Muscle of back (tissue), 11 donors: ENCODE measurements around the gene PCDH9. TPM values are rescaled to one million over a fixed set of nuclear protein-coding genes. Genes with fewer than 3 reads are reported as not detected.
A peak's percentile ranks its signal among the peaks of the same experiment; 100 is the strongest.

Experiments
- DNase-seq, 3 donors: peaks; one replicate each; pipeline versions ENCODE4 v3.0.0 to v3.0.0-alpha.2; 2013
- polyA plus RNA-seq, 10 donors: library from polyadenylated mRNA; unstranded; fragments of 120-200 nt; gene quantifications; one replicate each; pipeline ENCODE4 v1.2.1, GENCODE V29; 2013; ENCODE audit not compliant: insufficient read length in 10 of 10

Gene PCDH9
- polyA plus RNA-seq, 10 donors, result 2.1 to 5.4 (median 3.2) TPM

GRCh38 chr13:66492479-66492878 is 737.7 kb downstream of the PCDH9 start:
- no peak for DNase-seq

GRCh38 chr13:66491251-66491650 is 738.9 kb downstream of the PCDH9 start:
- DNase-seq, result no peak

GRCh38 chr13:66489586-66489985 is 740.5 kb downstream of the PCDH9 start:
- DNase-seq, result no peak

GRCh38 chr13:66489172-66489571 is 741.0 kb downstream of the PCDH9 start:
- DNase-seq, result no peak

GRCh38 chr13:66483712-66484111 is 746.4 kb downstream of the PCDH9 start:
- DNase-seq, result no peak

DNA sequence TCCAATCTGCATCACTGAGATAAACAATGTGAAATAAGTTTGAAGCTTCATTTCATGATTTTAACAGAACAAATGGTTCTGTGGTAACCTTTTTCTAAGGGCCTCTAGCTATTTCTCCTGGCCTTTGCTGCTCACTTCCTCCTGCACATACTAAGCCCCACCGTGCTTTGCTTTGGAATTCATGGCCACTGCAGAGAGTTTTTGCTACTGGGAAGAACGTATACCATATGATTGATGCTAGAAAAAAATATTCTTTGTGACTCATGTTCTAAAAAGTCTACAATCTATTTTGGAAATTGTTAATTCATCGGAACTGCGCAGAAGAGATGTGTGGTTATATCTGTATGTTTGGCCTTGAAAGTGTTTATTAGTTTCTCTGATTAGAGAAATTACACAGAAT is 747.3 kb downstream of the PCDH9 start:
- DNase-seq, result no peak

DNA sequence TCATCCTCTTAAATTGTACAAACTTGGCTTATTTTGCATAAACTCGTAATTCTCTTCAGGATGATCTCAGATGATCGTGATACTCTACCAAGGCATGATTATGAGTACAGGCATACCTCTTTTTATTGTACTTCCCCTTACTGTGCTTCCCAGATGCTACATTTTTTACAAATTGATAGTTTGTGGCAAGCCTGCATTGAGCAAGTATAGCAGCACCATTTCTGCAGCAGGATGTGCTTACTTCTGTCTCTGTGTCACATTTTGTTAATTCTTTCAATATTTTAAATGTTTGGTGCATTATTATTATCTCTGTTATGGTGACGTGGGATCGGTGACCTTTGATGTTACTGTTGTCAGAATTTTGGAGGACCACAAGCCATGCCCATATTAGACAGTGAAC is 752.3 kb downstream of the PCDH9 start:
- no peak for DNase-seq

- DNase-seq, result no peak
Observed at GRCh38 chr13:66475061-66475460, 755.1 kb downstream of the PCDH9 start.

DNA sequence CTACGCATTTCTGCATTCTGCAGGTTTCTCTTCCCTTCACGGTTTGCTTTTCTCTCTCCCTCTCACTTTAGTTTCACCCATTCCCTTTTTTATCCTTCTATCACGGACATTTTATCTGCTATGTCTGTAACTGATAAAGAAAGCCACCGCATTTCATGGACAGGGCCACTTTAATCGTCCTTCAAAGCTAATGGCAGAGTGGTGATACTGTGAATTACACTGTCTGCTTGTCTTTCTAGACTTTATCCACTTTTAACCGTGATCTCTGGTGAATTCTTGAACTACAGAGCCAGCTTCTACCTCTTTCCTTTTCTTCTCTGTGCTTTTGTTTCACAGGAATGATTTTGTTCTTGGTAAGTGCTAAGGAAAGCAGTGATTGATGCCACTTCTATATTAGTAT is 760.4 kb downstream of the PCDH9 start:
- no peak for DNase-seq

DNA sequence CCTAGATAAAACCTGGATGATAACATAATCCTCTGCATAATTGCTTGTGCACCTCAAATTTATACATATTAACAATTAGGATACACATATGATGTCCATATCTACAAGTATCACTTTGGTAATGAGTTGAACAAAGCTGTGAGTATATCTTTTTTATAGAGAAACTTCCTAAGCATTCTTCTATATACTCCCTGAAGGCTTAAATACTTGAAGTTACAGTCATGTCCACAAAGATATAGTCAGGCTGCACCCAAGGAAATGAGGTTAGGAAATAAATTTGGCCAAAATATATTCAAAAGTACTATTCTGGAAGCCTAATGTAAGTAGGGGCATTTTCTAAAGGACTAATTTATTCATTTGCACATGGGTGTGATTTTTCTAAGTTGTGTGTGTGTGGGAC is 761.5 kb downstream of the PCDH9 start:
- DNase-seq, result no peak

GRCh38 chr13:66462187-66462586 is 767.9 kb downstream of the PCDH9 start:
- no peak for DNase-seq

DNA sequence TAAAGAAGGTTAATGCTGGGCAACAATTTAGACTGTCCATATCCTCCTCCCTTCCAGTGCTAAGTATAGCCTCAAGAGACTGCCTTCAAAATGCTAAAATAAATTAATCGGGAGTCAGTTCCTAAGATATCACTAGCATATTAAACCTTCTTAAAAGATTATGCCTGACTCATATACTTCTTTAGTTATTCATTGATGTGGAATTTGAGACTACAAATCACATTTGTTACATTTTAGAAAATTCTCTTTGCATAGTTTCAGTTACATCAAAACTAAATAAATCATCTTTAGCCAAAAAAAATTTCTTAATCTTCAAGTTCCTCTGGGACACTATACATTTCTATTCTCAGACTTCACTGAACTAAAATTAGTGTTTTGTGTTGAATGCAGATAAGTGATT is 769.1 kb downstream of the PCDH9 start:
- DNase-seq, result peak in 2 of 3 donors; percentile 5 to 22

GRCh38 chr13:66459634-66460033 is 770.5 kb downstream of the PCDH9 start:
- no peak for DNase-seq

- no peak for DNase-seq
Observed at GRCh38 chr13:66459143-66459542, 771.0 kb downstream of the PCDH9 start.

GRCh38 chr13:66446413-66446812 is 783.7 kb downstream of the PCDH9 start:
- DNase-seq, result no peak

GRCh38 chr13:66443926-66444325 is 786.2 kb downstream of the PCDH9 start:
- no peak for DNase-seq

GRCh38 chr13:66440938-66441337 is 789.2 kb downstream of the PCDH9 start:
- DNase-seq, result no peak

- no peak for DNase-seq
Observed at GRCh38 chr13:66430728-66431127, 799.4 kb downstream of the PCDH9 start.

GRCh38 chr13:66430269-66430668 is 799.9 kb downstream of the PCDH9 start:
- DNase-seq, result peak; percentile 34 to 72 (median 39)

GRCh38 chr13:66429156-66429555 is 801.0 kb downstream of the PCDH9 start:
- no peak for DNase-seq

DNA sequence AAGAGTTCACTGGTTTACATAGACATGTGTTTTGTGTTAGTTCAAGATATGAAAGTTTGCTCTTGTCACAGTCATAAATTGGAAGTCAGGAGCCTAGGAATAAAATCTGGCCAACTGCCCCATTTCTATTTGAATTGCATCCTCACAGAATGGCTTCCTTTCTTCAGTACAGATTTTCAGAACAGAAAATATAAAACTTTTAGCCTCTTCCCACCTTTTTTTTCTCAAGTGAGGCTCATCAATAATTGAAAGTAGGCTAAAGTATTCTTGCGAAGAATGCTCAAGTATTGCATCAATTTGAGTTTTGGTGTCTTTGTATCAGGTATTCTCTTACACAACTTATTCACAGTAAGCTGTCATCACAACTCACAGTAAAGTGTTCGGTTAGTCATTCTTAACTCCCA is 802.7 kb downstream of the PCDH9 start:
- DNase-seq, result peak; percentile 47 to 69 (median 54)

DNA sequence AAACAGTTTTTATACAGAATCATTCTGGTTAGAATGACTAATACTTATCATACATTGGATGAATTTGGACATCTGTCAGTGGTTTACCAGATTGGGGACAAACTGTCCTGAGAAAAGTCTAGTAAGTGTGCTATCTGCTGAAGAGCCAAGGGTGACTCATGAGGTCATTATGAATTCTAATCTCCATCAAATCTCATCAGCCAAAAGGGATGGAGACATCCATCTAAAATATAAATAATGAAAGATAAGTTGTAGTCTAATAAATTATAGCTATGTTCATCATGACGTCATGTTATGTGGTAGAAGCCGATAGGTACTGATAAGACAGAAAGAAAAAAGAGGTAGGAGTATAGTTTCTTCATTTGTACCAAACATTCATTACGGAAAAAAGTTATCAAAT is 804.4 kb downstream of the PCDH9 start:
- no peak for DNase-seq

DNA sequence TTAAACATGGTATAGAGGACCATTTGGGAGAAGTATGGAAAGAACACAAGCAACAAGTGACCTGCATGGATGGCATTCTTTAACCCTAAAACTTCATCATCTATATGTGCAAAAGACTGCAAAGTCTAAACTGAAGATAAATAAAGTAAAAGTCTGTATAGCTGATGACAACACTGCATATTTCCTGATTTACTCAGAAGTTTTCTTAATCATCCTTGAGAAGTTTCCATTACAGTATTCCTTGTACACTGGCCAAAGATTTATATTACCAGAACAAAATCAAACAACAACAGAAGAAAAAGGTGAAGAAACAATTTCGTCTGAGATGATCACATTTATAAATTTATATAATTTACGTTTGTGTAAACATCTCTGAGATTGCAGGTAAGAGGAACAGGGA is 805.7 kb downstream of the PCDH9 start:
- DNase-seq, result peak; percentile 34 to 40 (median 35)

DNA sequence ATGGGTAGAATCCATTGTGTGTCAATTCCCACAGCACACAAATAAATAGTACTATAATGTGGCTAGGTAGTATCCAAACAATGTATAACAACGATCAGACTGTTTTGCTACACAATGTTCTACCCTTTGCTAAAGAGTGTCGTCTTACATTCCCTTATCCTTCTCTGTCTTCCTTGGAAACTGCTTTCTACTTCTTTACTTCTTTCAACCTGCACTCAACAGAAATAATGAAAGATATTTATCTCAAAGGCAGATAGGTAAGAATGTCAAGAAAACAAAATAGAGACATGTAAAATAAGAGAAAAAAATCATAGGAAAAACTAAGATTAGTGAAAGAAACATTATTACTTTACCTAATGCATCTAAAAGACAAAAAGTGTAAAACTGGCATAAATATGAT is 814.7 kb downstream of the PCDH9 start:
- DNase-seq, result no peak
